K562 (cell line): ENCODE measurements around the gene EFCAB5.

Experiments used
- CTCF ChIP-seq, 3 experiments: IDR thresholded peaks in 2 of 3; conservative IDR thresholded peaks in 1 of 3; 2 replicates each; pipeline ENCODE4 v1.5.1; 2011 to 2012; ENCODE audit warnings: low read length in 3 of 3, mild to moderate bottlenecking in 3 of 3, control low read depth in 2 of 3, improper control_type of control experiment in 1 of 3, inconsistent platforms in 1 of 3, low read depth in 1 of 3, mixed read lengths in 1 of 3, moderate library complexity in 1 of 3; ENCODE audit not compliant: insufficient read depth in 2 of 3
- EZH2 ChIP-seq: IDR thresholded peaks from 2 replicates; pipeline ENCODE4 v1.6.1; 2012; ENCODE audit warnings: low read depth, mild to moderate bottlenecking, inconsistent platforms, low read length, borderline replicate concordance
- IRF9 ChIP-seq: fragments of 450-650 bp; IDR thresholded peaks from 2 replicates; pipeline ENCODE4 v1.6.1; 2016; ENCODE audit warnings: missing biosample characterization, missing genetic modification characterization
- MXI1 ChIP-seq: IDR thresholded peaks from 2 replicates; pipeline ENCODE4 v1.6.1; 2011; ENCODE audit warnings: low read depth, mild to moderate bottlenecking, improper control_type of control experiment, low read length
- PHF8 ChIP-seq: fragments of 200-600 bp; sonication (generic); IDR thresholded peaks from 2 replicates; pipeline ENCODE4 v1.6.1; 2012; ENCODE audit warnings: mixed run types, mild to moderate bottlenecking, inconsistent platforms, low read length, moderate library complexity, borderline replicate concordance
- PYGO2 ChIP-seq: fragments of 450-650 bp; IDR thresholded peaks from 2 replicates; pipeline ENCODE4 v1.6.1; 2016; ENCODE audit warnings: mild to moderate bottlenecking, missing genetic modification characterization, moderate library complexity, missing compliant biosample characterization
- REST ChIP-seq, 2 experiments: fragments of 450-650 bp; formaldehyde crosslinking in 1 of 2; IDR thresholded peaks; 2 replicates each; pipeline versions ENCODE4 v1.4.0 to v1.6.1; 2014 to 2020; ENCODE audit warnings: mild to moderate bottlenecking in 2 of 2, borderline replicate concordance in 1 of 2, low read depth in 1 of 2
- ZHX1 ChIP-seq: fragments of 150-350 bp; conservative IDR thresholded peaks from 2 replicates; pipeline ENCODE4 v1.6.1; 2014; ENCODE audit warnings: low read length
- ZNF785 ChIP-seq: fragments of 250-450 bp; sonication (Bioruptor Pico); IDR thresholded peaks from 2 replicates; pipeline ENCODE4 v1.4.0; 2020; ENCODE audit warnings: mild to moderate bottlenecking

GRCh38 chr17:29931231-29931932 is 10.1 kb upstream of the EFCAB5 start:
- TF ChIP-seq ZNF785 (CRISPR knock-in tag), result no peak
- TF ChIP-seq PYGO2 (tag), result no peak
- no peak for TF ChIP-seq MXI1
- peak; percentile 83 to 90 (median 90) for TF ChIP-seq CTCF (IDR thresholded peaks at IDR 0.05 in 2 of 3, conservative IDR thresholded peaks at IDR 0.05 in 1 of 3; ENCODE audit: insufficient read depth in 2 of 3, low read depth in 1 of 3, low read length in 3 of 3)
- no peak for TF ChIP-seq EZH2
- TF ChIP-seq ZHX1, result no peak
- peak; percentile 85 for TF ChIP-seq REST (IDR thresholded peaks at IDR 0.05; ENCODE audit: borderline replicate concordance)
- no peak for TF ChIP-seq REST (CRISPR knock-in tag; IDR thresholded peaks at IDR 0.05; ENCODE audit: low read depth)
- TF ChIP-seq IRF9 (tag), result no peak
- no peak for TF ChIP-seq PHF8
